IMR-90 (cell line): ENCODE results near the gene TTC16. TPM values are rescaled to one million over a fixed set of nuclear protein-coding genes. Genes with fewer than 3 reads are reported as not detected.

Source experiments
- ATAC-seq: fragments of 200-7000 bp; cut with Tn5 transposase; 2 replicates; pipeline ENCODE4 v1.9.1; 2020; ENCODE audit warnings: low read depth, mild to moderate bottlenecking, moderate library complexity
- BruUV-seq: library from RNA; stranded (reverse); fragments of 400-500 nt; replicated peaks from 2 replicates; lab custom pipeline; 2021; lab: Mats Ljungman, UMichigan
- CTCF ChIA-PET: fragments of 300-600 bp; formaldehyde crosslinking; extraction: SDS; loops from one replicate; lab custom pipeline; 2021; ENCODE audit warnings: antibody characterized with exemption; lab: Yijun Ruan, JAX
- POLR2A ChIA-PET: fragments of 300-600 bp; sonication (Branson Sonifier 250); formaldehyde crosslinking; loops from one replicate; lab custom pipeline; 2022; ENCODE audit warnings: antibody characterized with exemption; ENCODE audit not compliant: unreplicated experiment; lab: Charles Lee
- DNase-seq: peaks from one replicate; pipeline ENCODE4 v3.0.0; 2013
- H2AFZ ChIP-seq: replicated peaks from 2 replicates; pipeline ENCODE3; 2013; ENCODE audit warnings: low read length, mild to moderate bottlenecking; ENCODE audit not compliant: poor library complexity
- H2AK5ac ChIP-seq: 2 replicates; pipeline ENCODE4 v1.6.1; 2013; ENCODE audit warnings: low read depth, low read length, inconsistent platforms
- H2AK9ac ChIP-seq: replicated peaks from 2 replicates; pipeline ENCODE3; 2013; ENCODE audit warnings: mild to moderate bottlenecking, low read depth, low read length, moderate library complexity; ENCODE audit not compliant: poor library complexity
- H2BK120ac ChIP-seq: 2 replicates; pipeline ENCODE4 v1.6.1; 2013; ENCODE audit warnings: low read depth, low read length, inconsistent platforms
- H2BK15ac ChIP-seq: 3 replicates; pipeline ENCODE4 v1.6.1; 2013; ENCODE audit warnings: low read depth, low read length, inconsistent platforms
- H2BK20ac ChIP-seq: 2 replicates; pipeline ENCODE4 v1.6.1; 2013; ENCODE audit warnings: low read depth, mild to moderate bottlenecking, inconsistent platforms, low read length, moderate library complexity
- H2BK5ac ChIP-seq: 2 replicates; pipeline ENCODE4 v1.6.1; 2013; ENCODE audit warnings: mild to moderate bottlenecking, low read depth, low read length, inconsistent platforms; ENCODE audit not compliant: poor library complexity, severe bottlenecking
- H3K14ac ChIP-seq: replicated peaks from 2 replicates; pipeline ENCODE4 v1.6.1; 2013; ENCODE audit warnings: low read depth, low read length, inconsistent platforms
- H3K18ac ChIP-seq: 2 replicates; pipeline ENCODE4 v1.6.1; 2013; ENCODE audit warnings: low read depth, low read length, control low read depth
- H3K23ac ChIP-seq: 2 replicates; pipeline ENCODE4 v1.6.1; 2013; ENCODE audit warnings: low read depth, low read length, inconsistent platforms
- H3K27ac ChIP-seq: 2 replicates; pipeline ENCODE4 v1.5.1; 2013; ENCODE audit warnings: mild to moderate bottlenecking, control low read depth, low read length; ENCODE audit not compliant: insufficient read depth
- H3K27me3 ChIP-seq: 2 replicates; pipeline ENCODE4 v1.6.1; 2013; ENCODE audit warnings: low read length; ENCODE audit not compliant: control insufficient read depth, insufficient read depth
- H3K36me3 ChIP-seq: 2 replicates; pipeline ENCODE4 v1.6.1; 2013; ENCODE audit warnings: low read length, mixed read lengths; ENCODE audit not compliant: control insufficient read depth, insufficient read depth
- H3K4ac ChIP-seq: 2 replicates; pipeline ENCODE4 v1.6.1; 2013; ENCODE audit warnings: low read depth, low read length, inconsistent platforms
- H3K4me1 ChIP-seq: 2 replicates; pipeline ENCODE4 v1.6.1; 2013; ENCODE audit warnings: low read length, mixed read lengths; ENCODE audit not compliant: control insufficient read depth, insufficient read depth
- H3K4me2 ChIP-seq: 2 replicates; pipeline ENCODE4 v1.6.1; 2013; ENCODE audit warnings: low read depth, mild to moderate bottlenecking, control low read depth, low read length, moderate library complexity
- H3K4me3 ChIP-seq: 2 replicates; pipeline ENCODE4 v1.5.1; 2013; ENCODE audit warnings: low read depth, mild to moderate bottlenecking, control low read depth, low read length, moderate library complexity; ENCODE audit not compliant: insufficient read depth
- H3K56ac ChIP-seq: 2 replicates; pipeline ENCODE4 v1.6.1; 2013; ENCODE audit warnings: low read length, inconsistent platforms; ENCODE audit not compliant: insufficient read depth; ENCODE audit errors: extremely low read depth
- H3K79me1 ChIP-seq, 2 experiments: 2 replicates each; pipeline ENCODE4 v1.6.1; 2013; ENCODE audit warnings: low read length in 2 of 2, inconsistent platforms in 1 of 2, low read depth in 1 of 2
- H3K9ac ChIP-seq: 2 replicates; pipeline ENCODE4 v1.6.1; 2013; ENCODE audit warnings: low read depth, low read length, control low read depth
- H3K9me1 ChIP-seq: 2 replicates; pipeline ENCODE4 v1.6.1; 2013; ENCODE audit warnings: low read length, inconsistent platforms; ENCODE audit not compliant: insufficient read depth
- H3K9me3 ChIP-seq: 2 replicates; pipeline ENCODE4 v1.6.1; 2013; ENCODE audit warnings: low read length; ENCODE audit not compliant: control insufficient read depth, insufficient read depth
- H4K20me1 ChIP-seq: 2 replicates; pipeline ENCODE4 v1.6.1; 2013; ENCODE audit warnings: low read length, inconsistent platforms; ENCODE audit not compliant: insufficient read depth
- H4K5ac ChIP-seq: 2 replicates; pipeline ENCODE4 v1.6.1; 2013; ENCODE audit warnings: mild to moderate bottlenecking, low read depth, low read length, control low read depth
- H4K8ac ChIP-seq, 2 experiments: 2 replicates each; pipeline ENCODE4 v1.6.1; 2013; ENCODE audit warnings: low read depth in 2 of 2, low read length in 2 of 2, control low read depth in 1 of 2, inconsistent platforms in 1 of 2
- H4K91ac ChIP-seq: 2 replicates; pipeline ENCODE4 v1.6.1; 2013; ENCODE audit warnings: low read depth, low read length, inconsistent platforms; ENCODE audit not compliant: insufficient read depth
- CEBPB ChIP-seq: IDR thresholded peaks from 2 replicates; pipeline ENCODE4 v1.6.1; 2012; ENCODE audit warnings: low read depth, low read length, improper control_type of control experiment
- MXI1 ChIP-seq: IDR thresholded peaks from 2 replicates; pipeline ENCODE4 v1.6.1; 2012; ENCODE audit warnings: low read depth, mild to moderate bottlenecking, low read length, moderate library complexity, borderline replicate concordance
- RAD21 ChIP-seq: IDR thresholded peaks from 2 replicates; pipeline ENCODE4 v1.6.1; 2012; ENCODE audit warnings: low read length, improper control_type of control experiment
- WGBS, 2 experiments: methylation state at CpG; one replicate each; pipeline versions ENCODE4 v1.1.5 to v1.1.7; 2013; ENCODE audit warnings: missing lambda C conversion rate in 2 of 2; ENCODE audit not compliant: insufficient read length in 1 of 2; ENCODE audit errors: extremely low coverage in 2 of 2; 5-methylcytosine and 5-hydroxymethylcytosine counted together
- dilution Hi-C: fragments of 300-500 bp; cut with HindIII; formaldehyde crosslinking; loops from one replicate; pipeline ENCODE4 v1.14.3; 2018; ENCODE audit warnings: low sequenced_read_pairs; ENCODE audit not compliant: unreplicated experiment
- in situ Hi-C: fragments of 300-500 bp; cut with MboI; formaldehyde crosslinking; loops from 3 replicates; pipeline ENCODE4 v1.14.3; 2019; ENCODE audit warnings: low sequenced_read_pairs, inconsistent platforms, mixed read lengths
- intact Hi-C: fragments of 100-400 bp; cut with micrococcal nuclease; formaldehyde crosslinking; loops from 2 replicates; pipeline ENCODE4 v1.10.0; 2022
- polyA plus RNA-seq, 3 experiments: library from polyadenylated mRNA; depleted of rRNA; stranded (reverse); fragments of >200 nt; gene quantifications; 2 replicates each; pipeline ENCODE4 v1.2.3, GENCODE V29; 2012; ENCODE audit warnings: low replicate concordance in 1 of 3
- total RNA-seq: library from RNA; depleted of rRNA; stranded (reverse); fragments of >200 nt; gene quantifications from 2 replicates; pipeline ENCODE4 v1.2.3, GENCODE V29; 2012
- TF ChIP-seq, protein P1 (sequence below): fragments of 150-350 bp; IDR thresholded peaks from 2 replicates; pipeline ENCODE4 v1.6.1; 2016; ENCODE audit warnings: low read depth, mild to moderate bottlenecking, low read length, moderate library complexity, borderline replicate concordance

Gene TTC16
- total and polyA plus RNA-seq, 2 of the 4 experiments (the other 2 are of a cell fraction), result 0.02 TPM; not detected in 1

DNA sequence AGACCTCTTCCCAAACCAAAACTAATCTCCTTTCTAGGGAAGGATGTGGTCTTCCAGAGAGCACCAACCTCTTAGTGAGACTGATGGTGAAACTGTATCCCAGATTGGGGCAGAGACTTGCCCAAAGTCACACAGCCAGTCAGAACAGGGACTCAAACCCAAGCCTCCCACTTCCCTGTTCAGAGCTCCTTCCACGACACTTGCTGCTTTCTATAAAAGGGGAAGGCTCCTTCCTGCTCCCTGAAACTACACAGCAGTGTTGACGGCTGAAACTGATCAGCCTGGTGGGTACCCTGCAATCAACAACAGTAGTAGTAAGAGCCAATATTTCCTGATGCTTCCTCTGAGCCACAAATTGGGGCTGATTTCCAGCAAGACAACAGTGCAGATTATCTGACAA, 17.7 kb downstream of the TTC16 start:
- ATAC-seq (no peak), DNase-seq (no peak)
- Histone ChIP-seq H2BK120ac (no peak overlapping the region), H4K91ac (no peak overlapping the region), H4K20me1 (no peaks in the 10 kb centered on the region), H3K18ac (no peak overlapping the region), H3K4ac (no peak overlapping the region), H3K79me1 (peaks cover 4 to 12% of the 10 kb centered on the region in 2 experiments; a peak in 2 of 4 replicates), H3K27me3 (0 out of 2 replicates have a peak, but pooled peaks cover 3% of the 10 kb centered on the region), H3K9me3 (no peaks in the 10 kb centered on the region), H3K14ac (no peak overlapping the region), H3K9me1 (no peaks in the 10 kb centered on the region), H2BK5ac (no peak overlapping the region), H2AK5ac (no peak overlapping the region; the same call in 1 of the 2 replicates), H2AFZ (no peak overlapping the region), H3K36me3 (peaks cover 5% of the 10 kb centered on the region; the same call in 1 of the 2 replicates), H3K23ac (no peak overlapping the region), H4K5ac (no peak overlapping the region), H3K56ac (no peak overlapping the region), H3K9ac (no peak overlapping the region), H3K27ac (no peak overlapping the region), H2AK9ac (no peak overlapping the region), H3K4me3 (no peak overlapping the region), H3K4me1 (peaks cover 6% of the 10 kb centered on the region), H2BK20ac (no peak overlapping the region), H4K8ac (no peak overlapping the region), H3K4me2 (no peak overlapping the region), H2BK15ac (no peak overlapping the region)
- WGBS, 2 experiments, result 80% methylated on average over 2 of the region's 2 CpGs; no CpG with 5 or more reads in 1 of the 2 experiments
- intact Hi-C loops, result loop anchor here (1.0 to 5.0 kb wide), 3 partner anchors 137 to 226 kb away; no protein-coding TSS in a partner anchor
- dilution Hi-C loops, result no loop called here
- ChIA-PET CTCF (interaction anchor here (1.5 to 1.6 kb wide), 2 partner anchors 137 to 141 kb away, joined by 4 to 6 read pairs; no protein-coding TSS in a partner anchor), POLR2A (no interaction called here)
- BruUV-seq, result no TSS peak
- in situ Hi-C loops, result no loop called here
- TF ChIP-seq RAD21 (no peak), MXI1 (no peak), CEBPB (no peak)
- TF ChIP-seq, protein P1, sequence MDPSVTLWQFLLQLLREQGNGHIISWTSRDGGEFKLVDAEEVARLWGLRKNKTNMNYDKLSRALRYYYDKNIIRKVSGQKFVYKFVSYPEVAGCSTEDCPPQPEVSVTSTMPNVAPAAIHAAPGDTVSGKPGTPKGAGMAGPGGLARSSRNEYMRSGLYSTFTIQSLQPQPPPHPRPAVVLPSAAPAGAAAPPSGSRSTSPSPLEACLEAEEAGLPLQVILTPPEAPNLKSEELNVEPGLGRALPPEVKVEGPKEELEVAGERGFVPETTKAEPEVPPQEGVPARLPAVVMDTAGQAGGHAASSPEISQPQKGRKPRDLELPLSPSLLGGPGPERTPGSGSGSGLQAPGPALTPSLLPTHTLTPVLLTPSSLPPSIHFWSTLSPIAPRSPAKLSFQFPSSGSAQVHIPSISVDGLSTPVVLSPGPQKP, result no peak
